ENCODE data around the gene NUP37.
"Not testable (repeated sequence)": the region's sequence is repeated elsewhere in the genome, so short reads cannot be mapped to it uniquely, and the experiment has no call there.

The NUP37 gene

GRCh38 chr12:102119674-102120563, at the start of gene NUP37, which contains the start of gene PARPBP:
TSS of gene NUP37 (minus strand) at chr12:102120114. CDS start at chr12:102118518, 1,596 bp downstream.
TSS of gene PARPBP (plus strand) at chr12:102120183. CDS start at chr12:102123889, 3,706 bp downstream.
- peak; percentile 80 for FAIRE-seq
- DNase-seq (ENCODE audit: insufficient read length, low spot score) = peak; percentile 93

GRCh38 chr12:102167821-102168604, 48.1 kb upstream of the NUP37 start:
- FAIRE-seq (no peak), DNase-seq (ENCODE audit: insufficient read length, low spot score) (no peak)

GRCh38 chr12:102163383-102163782, 43.5 kb upstream of the NUP37 start:
- DNase-seq (ENCODE audit: insufficient read length, low spot score) (no peak), FAIRE-seq (no peak)

- not testable (repeated sequence) for FAIRE-seq; DNase-seq (ENCODE audit: insufficient read length, low spot score)
These were observed 35.3 kb upstream of the NUP37 start for GRCh38 chr12:102155206-102155605.

GRCh38 chr12:102147062-102147587, 27.2 kb upstream of the NUP37 start:
- not testable (repeated sequence) for DNase-seq (ENCODE audit: insufficient read length, low spot score)

GRCh38 chr12:102144221-102144620, 24.3 kb upstream of the NUP37 start:
- FAIRE-seq (no peak), DNase-seq (ENCODE audit: insufficient read length, low spot score) (no peak)

More at GRCh38 chr12:102147062-102147587, 27.2 kb upstream of the NUP37 start:
- not testable (repeated sequence) for FAIRE-seq

GRCh38 chr12:102142866-102143373, 23.0 kb upstream of the NUP37 start:
- not testable (repeated sequence) for FAIRE-seq; DNase-seq (ENCODE audit: insufficient read length, low spot score)

- DNase-seq (ENCODE audit: insufficient read length, low spot score); FAIRE-seq: not testable (repeated sequence)
These were observed 17.7 kb upstream of the NUP37 start for GRCh38 chr12:102137619-102138018.

- FAIRE-seq = not testable (repeated sequence)
These were observed 11.5 kb upstream of the NUP37 start for GRCh38 chr12:102131442-102131841.

GRCh38 chr12:102130720-102131119, 10.8 kb upstream of the NUP37 start:
- FAIRE-seq = not testable (repeated sequence)

More at GRCh38 chr12:102131442-102131841, 11.5 kb upstream of the NUP37 start:
- not testable (repeated sequence) for DNase-seq (ENCODE audit: insufficient read length, low spot score)

GRCh38 chr12:102121328-102121727, 1.4 kb upstream of the NUP37 start:
- not testable (repeated sequence) for FAIRE-seq; DNase-seq (ENCODE audit: insufficient read length, low spot score)

More at GRCh38 chr12:102130720-102131119, 10.8 kb upstream of the NUP37 start:
- DNase-seq (ENCODE audit: insufficient read length, low spot score) = not testable (repeated sequence)

GRCh38 chr12:102120886-102121285, 972 bp upstream of the NUP37 start:
- DNase-seq (ENCODE audit: insufficient read length, low spot score) (peak; percentile 6), FAIRE-seq (no peak)

GRCh38 chr12:102120564-102120873, 605 bp upstream of the NUP37 start:
- no peak for FAIRE-seq
- DNase-seq (ENCODE audit: insufficient read length, low spot score) = peak; percentile 7

- FAIRE-seq (no peak), DNase-seq (ENCODE audit: insufficient read length, low spot score) (no peak)
These were observed 1.0 kb downstream of the NUP37 start for GRCh38 chr12:102118874-102119273.

GRCh38 chr12:102116392-102116791, 3.5 kb downstream of the NUP37 start:
- FAIRE-seq (no peak), DNase-seq (ENCODE audit: insufficient read length, low spot score) (no peak)

GRCh38 chr12:102114212-102114611, 5.7 kb downstream of the NUP37 start:
- DNase-seq (ENCODE audit: insufficient read length, low spot score) (no peak), FAIRE-seq (no peak)

- FAIRE-seq = no peak
These were observed 9.1 kb downstream of the NUP37 start for GRCh38 chr12:102110782-102111181.

GRCh38 chr12:102107970-102108369, 11.9 kb downstream of the NUP37 start:
- DNase-seq (ENCODE audit: insufficient read length, low spot score) = no peak
- no peak for FAIRE-seq

More at GRCh38 chr12:102110782-102111181, 9.1 kb downstream of the NUP37 start:
- DNase-seq (ENCODE audit: insufficient read length, low spot score) = no peak

- FAIRE-seq = peak; percentile 26
- no peak for DNase-seq (ENCODE audit: insufficient read length, low spot score)
These were observed 13.0 kb downstream of the NUP37 start for GRCh38 chr12:102106905-102107304.

- DNase-seq (ENCODE audit: insufficient read length, low spot score) (no peak), FAIRE-seq (no peak)
These were observed 23.1 kb downstream of the NUP37 start for GRCh38 chr12:102096855-102097254.

Data from HTR-8/SVneo (cell line).